ENCODE measurements around the gene NHEJ1. TPM values are rescaled to one million over a fixed set of nuclear protein-coding genes. Genes with fewer than 3 reads are reported as not detected.

The NHEJ1 gene
- total and polyA plus RNA-seq, 2 of the 13 experiments (the other 11 are each of a cell fraction or from before 2014, with no cell fraction given): 30.0 to 30.7 TPM

DNA sequence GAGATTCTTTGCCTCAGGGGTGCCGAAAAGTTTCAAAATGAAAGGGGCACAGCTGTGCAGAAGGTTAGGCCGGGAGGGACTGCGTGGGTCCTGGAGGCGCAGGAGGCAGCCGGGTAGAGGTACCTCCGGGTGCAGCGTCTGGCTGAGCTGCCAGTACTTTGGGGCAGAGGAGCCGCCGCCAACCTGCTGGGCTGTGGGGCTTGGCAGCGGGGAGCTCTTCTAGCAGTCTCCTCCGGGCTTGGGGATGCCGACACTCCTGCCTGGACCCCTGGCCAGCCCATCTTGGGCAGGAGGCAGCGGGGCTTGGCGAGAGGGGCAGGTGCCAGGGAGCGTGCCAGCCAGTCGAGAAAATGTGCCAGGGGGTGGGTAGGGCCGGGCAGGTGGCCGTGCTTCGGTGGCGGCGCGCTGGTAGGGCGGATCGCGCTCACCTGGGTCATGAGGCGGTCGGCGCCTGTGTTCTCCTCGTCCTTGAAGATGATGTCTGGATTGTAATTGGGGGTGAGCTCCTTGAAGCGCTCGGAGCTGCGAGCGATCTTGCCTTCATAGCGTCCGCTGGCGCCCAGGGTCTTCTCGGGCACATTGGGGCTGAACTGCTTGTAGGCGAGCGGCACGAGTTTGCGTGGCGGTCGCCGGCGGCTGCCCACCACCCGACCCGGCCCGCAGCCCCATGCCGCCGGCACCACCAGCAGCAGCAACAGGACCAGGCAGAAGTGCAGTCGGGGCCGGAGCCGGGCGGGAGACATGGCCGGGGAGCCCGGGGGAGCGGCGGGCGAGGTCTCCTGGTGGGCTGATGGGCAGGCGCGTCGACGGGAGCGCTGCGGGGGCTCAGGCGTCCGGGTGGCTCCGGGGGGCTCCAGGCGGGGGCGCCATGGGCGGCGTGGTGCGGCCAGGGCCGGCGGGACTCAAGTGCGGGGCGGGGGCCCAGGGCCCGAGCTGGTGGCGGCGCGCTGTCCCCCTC, 100.6 kb downstream of the NHEJ1 start (continued):
- TF ChIP-seq SKI (IDR thresholded peaks at IDR 0.05; ENCODE audit: partially characterized antibody): peak; percentile 5
- TF ChIP-seq ZFY (CRISPR knock-in tag; IDR thresholded peaks at IDR 0.05): peak; percentile 2; the same call in 1 of the 2 replicates
- TF ChIP-seq ZBTB7B (CRISPR knock-in tag; IDR thresholded peaks at IDR 0.05): 0 out of 2 replicates have a peak, but pooled peaks have one; percentile 21
- peak; percentile 73; the same call in 1 of the 2 replicates for TF ChIP-seq CHCHD3 (CRISPR knock-in tag; IDR thresholded peaks at IDR 0.05)
- TF ChIP-seq ZNF34 (CRISPR knock-in tag; IDR thresholded peaks at IDR 0.05; ENCODE audit: borderline replicate concordance): no peak
- TF ChIP-seq, protein P1, sequence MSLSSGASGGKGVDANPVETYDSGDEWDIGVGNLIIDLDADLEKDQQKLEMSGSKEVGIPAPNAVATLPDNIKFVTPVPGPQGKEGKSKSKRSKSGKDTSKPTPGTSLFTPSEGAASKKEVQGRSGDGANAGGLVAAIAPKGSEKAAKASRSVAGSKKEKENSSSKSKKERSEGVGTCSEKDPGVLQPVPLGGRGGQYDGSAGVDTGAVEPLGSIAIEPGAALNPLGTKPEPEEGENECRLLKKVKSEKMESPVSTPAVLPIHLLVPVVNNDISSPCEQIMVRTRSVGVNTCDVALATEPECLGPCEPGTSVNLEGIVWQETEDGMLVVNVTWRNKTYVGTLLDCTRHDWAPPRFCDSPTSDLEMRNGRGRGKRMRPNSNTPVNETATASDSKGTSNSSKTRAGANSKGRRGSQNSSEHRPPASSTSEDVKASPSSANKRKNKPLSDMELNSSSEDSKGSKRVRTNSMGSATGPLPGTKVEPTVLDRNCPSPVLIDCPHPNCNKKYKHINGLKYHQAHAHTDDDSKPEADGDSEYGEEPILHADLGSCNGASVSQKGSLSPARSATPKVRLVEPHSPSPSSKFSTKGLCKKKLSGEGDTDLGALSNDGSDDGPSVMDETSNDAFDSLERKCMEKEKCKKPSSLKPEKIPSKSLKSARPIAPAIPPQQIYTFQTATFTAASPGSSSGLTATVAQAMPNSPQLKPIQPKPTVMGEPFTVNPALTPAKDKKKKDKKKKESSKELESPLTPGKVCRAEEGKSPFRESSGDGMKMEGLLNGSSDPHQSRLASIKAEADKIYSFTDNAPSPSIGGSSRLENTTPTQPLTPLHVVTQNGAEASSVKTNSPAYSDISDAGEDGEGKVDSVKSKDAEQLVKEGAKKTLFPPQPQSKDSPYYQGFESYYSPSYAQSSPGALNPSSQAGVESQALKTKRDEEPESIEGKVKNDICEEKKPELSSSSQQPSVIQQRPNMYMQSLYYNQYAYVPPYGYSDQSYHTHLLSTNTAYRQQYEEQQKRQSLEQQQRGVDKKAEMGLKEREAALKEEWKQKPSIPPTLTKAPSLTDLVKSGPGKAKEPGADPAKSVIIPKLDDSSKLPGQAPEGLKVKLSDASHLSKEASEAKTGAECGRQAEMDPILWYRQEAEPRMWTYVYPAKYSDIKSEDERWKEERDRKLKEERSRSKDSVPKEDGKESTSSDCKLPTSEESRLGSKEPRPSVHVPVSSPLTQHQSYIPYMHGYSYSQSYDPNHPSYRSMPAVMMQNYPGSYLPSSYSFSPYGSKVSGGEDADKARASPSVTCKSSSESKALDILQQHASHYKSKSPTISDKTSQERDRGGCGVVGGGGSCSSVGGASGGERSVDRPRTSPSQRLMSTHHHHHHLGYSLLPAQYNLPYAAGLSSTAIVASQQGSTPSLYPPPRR (CRISPR knock-in tag; IDR thresholded peaks at IDR 0.05; ENCODE audit: borderline replicate concordance): 0 out of 2 replicates have a peak, but pooled peaks have one; percentile 14
- peak; percentile 74; the same call in 1 of the 2 replicates for TF ChIP-seq ATF5 (CRISPR knock-in tag; IDR thresholded peaks at IDR 0.05; ENCODE audit: low read depth)
- 0 out of 2 replicates have a peak, but pooled peaks have one; percentile 32 for TF ChIP-seq ZNF737 (CRISPR knock-in tag; IDR thresholded peaks at IDR 0.05; ENCODE audit: borderline replicate concordance)
- TF ChIP-seq ZNF724P (CRISPR knock-in tag; IDR thresholded peaks at IDR 0.05; ENCODE audit: borderline replicate concordance): 0 out of 2 replicates have a peak, but pooled peaks have one; percentile 40
- peak; percentile 44; the same call in 1 of the 2 replicates for TF ChIP-seq REL (CRISPR knock-in tag; conservative IDR thresholded peaks at IDR 0.05)
- TF ChIP-seq CBX2 (IDR thresholded peaks at IDR 0.05; ENCODE audit: low read depth, low read length): peak; percentile 98
- peak; percentile 86; the same call in 1 of the 2 replicates for TF ChIP-seq CBX2 (CRISPR knock-in tag; IDR thresholded peaks at IDR 0.05; ENCODE audit: low read depth)
- 0 out of 2 replicates have a peak, but pooled peaks have one; percentile 31 for TF ChIP-seq HDAC1 (CRISPR knock-in tag; IDR thresholded peaks at IDR 0.05)
- TF ChIP-seq SYNCRIP (IDR thresholded peaks at IDR 0.05; ENCODE audit: insufficient read depth, low read depth, low read length): no peak
- TF ChIP-seq MTA1 (CRISPR knock-in tag; IDR thresholded peaks at IDR 0.05; ENCODE audit: borderline replicate concordance): no peak
- peak; percentile 64; the same call in 1 of the 2 replicates for TF ChIP-seq ZNF800 (CRISPR knock-in tag; IDR thresholded peaks at IDR 0.05)
- TF ChIP-seq MYC (CRISPR knock-in tag; IDR thresholded peaks at IDR 0.05; ENCODE audit: borderline replicate concordance): 0 out of 2 replicates have a peak, but pooled peaks have one; percentile 12
- TF ChIP-seq GABPB1 (CRISPR knock-in tag; IDR thresholded peaks at IDR 0.05): peak; percentile 11; the same call in 1 of the 2 replicates

Measured in HepG2 (cell line).